HEK293T (cell line): ENCODE data around the gene MEF2D.

Source experiments
- CTCF ChIA-PET: fragments of 350-600 bp; formaldehyde crosslinking; extraction: SDS; loops from one replicate; lab custom pipeline; 2021; ENCODE audit warnings: antibody characterized with exemption, inconsistent platforms; lab: Yijun Ruan, JAX
- POLR2A ChIA-PET: fragments of 350-600 bp; formaldehyde crosslinking; extraction: SDS; loops from one replicate; lab custom pipeline; 2020; ENCODE audit warnings: antibody characterized with exemption, inconsistent platforms; lab: Yijun Ruan, JAX
- DNase-seq: peaks from one replicate; pipeline ENCODE4 v3.0.0; 2012; ENCODE audit warnings: mixed read lengths; ENCODE audit errors: extremely low spot score
- ARNT ChIP-seq: fragments of 450-650 bp; IDR thresholded peaks from 2 replicates; pipeline ENCODE4 v1.6.1; 2017; ENCODE audit warnings: mild to moderate bottlenecking
- BHLHE40 ChIP-seq: fragments of 450-650 bp; IDR thresholded peaks from 2 replicates; pipeline ENCODE4 v1.6.1; 2016; ENCODE audit warnings: mild to moderate bottlenecking, moderate library complexity, borderline replicate concordance
- CTBP1 ChIP-seq: fragments of 450-650 bp; IDR thresholded peaks from 2 replicates; pipeline ENCODE4 v1.6.1; 2016; ENCODE audit warnings: borderline replicate concordance
- ELF4 ChIP-seq: fragments of 450-650 bp; IDR thresholded peaks from 2 replicates; pipeline ENCODE4 v1.6.1; 2017; ENCODE audit warnings: antibody characterized with exemption
- FOXA1 ChIP-seq: fragments of 450-650 bp; IDR thresholded peaks from 2 replicates; pipeline ENCODE4 v1.6.1; 2016; ENCODE audit warnings: mild to moderate bottlenecking
- FOXK2 ChIP-seq: fragments of 450-650 bp; IDR thresholded peaks from 2 replicates; pipeline ENCODE4 v1.6.1; 2016; ENCODE audit warnings: mild to moderate bottlenecking
- FOXM1 ChIP-seq: fragments of 450-650 bp; IDR thresholded peaks from 2 replicates; pipeline ENCODE4 v1.6.1; 2017; ENCODE audit warnings: mild to moderate bottlenecking, borderline replicate concordance
- HDGF ChIP-seq: fragments of 450-650 bp; IDR thresholded peaks from 2 replicates; pipeline ENCODE4 v1.6.1; 2017; ENCODE audit warnings: antibody characterized with exemption, borderline replicate concordance
- L3MBTL2 ChIP-seq: fragments of 450-650 bp; conservative IDR thresholded peaks from 2 replicates; pipeline ENCODE4 v1.6.1; 2016; ENCODE audit warnings: mild to moderate bottlenecking
- LEF1 ChIP-seq: fragments of 450-650 bp; IDR thresholded peaks from 2 replicates; pipeline ENCODE4 v1.6.1; 2017; ENCODE audit warnings: mild to moderate bottlenecking, borderline replicate concordance
- NFRKB ChIP-seq: fragments of 450-650 bp; IDR thresholded peaks from 2 replicates; pipeline ENCODE4 v1.6.1; 2016; ENCODE audit warnings: mild to moderate bottlenecking, moderate library complexity
- SP1 ChIP-seq: fragments of 450-650 bp; IDR thresholded peaks from 2 replicates; pipeline ENCODE4 v1.6.1; 2017
- SUZ12 ChIP-seq: fragments of 450-650 bp; IDR thresholded peaks from 2 replicates; pipeline ENCODE4 v1.6.1; 2016; ENCODE audit warnings: mild to moderate bottlenecking
- TARDBP ChIP-seq: fragments of 450-650 bp; IDR thresholded peaks from 2 replicates; pipeline ENCODE4 v1.6.1; 2016
- ZNF384 ChIP-seq: fragments of 450-650 bp; IDR thresholded peaks from 2 replicates; pipeline ENCODE4 v1.6.1; 2016
- TF ChIP-seq, protein P1 (sequence below): fragments of 450-650 bp; IDR thresholded peaks from 2 replicates; pipeline ENCODE4 v1.6.1; 2016

MEF2D gene

DNA sequence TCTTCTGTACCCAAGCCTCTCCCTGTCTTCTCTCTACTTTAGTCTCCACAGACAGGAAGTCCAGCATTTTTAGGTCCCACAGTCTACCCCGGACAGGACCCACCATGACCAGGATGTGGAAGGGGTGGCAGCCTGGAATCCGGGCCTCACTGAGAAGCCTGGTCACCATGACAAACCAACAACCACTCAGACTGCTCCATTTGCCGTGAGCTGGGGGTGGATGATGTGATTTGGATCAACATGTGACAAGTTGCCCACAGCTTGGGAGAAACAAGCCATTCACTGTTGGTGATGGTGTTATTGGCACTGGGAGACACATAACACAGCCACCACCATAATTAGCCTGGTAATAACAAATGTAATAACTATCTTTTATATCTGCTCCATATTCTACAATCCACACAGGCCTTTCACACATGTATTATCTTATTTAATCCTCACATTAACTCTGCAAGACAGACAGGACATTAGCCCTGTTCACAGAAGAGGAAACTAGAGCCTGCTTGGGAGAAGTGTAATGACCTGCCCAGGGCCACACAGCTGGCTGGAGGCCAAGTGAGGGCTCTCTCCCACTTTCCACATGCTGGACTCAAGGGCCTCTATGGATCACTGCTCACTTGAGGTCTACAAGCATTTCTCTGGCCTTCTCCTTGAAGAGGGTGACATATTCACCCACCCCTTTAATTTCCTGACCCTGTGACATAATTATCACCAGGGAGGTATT, 22.9 kb downstream of the MEF2D start:
- no peak for DNase-seq
- ChIA-PET POLR2A (no interaction called here), CTCF (no interaction called here)
- TF ChIP-seq ARNT = no peak
- no peak for TF ChIP-seq HDGF
- TF ChIP-seq ELF4 = no peak
- no peak for TF ChIP-seq SUZ12
- TF ChIP-seq TARDBP = no peak
- TF ChIP-seq FOXM1 = no peak
- no peak for TF ChIP-seq CTBP1
- no peak for TF ChIP-seq FOXK2
- TF ChIP-seq SP1 = no peak
- no peak for TF ChIP-seq L3MBTL2
- TF ChIP-seq FOXA1 = no peak
- no peak for TF ChIP-seq NFRKB
- no peak for TF ChIP-seq ZNF384
- TF ChIP-seq, protein P1, sequence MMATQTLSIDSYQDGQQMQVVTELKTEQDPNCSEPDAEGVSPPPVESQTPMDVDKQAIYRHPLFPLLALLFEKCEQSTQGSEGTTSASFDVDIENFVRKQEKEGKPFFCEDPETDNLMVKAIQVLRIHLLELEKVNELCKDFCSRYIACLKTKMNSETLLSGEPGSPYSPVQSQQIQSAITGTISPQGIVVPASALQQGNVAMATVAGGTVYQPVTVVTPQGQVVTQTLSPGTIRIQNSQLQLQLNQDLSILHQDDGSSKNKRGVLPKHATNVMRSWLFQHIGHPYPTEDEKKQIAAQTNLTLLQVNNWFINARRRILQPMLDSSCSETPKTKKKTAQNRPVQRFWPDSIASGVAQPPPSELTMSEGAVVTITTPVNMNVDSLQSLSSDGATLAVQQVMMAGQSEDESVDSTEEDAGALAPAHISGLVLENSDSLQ = no peak
- no peak for TF ChIP-seq LEF1

GRCh38 chr1:156476501-156477298, 23.9 kb downstream of the MEF2D start:
- ChIA-PET CTCF (no interaction called here), POLR2A (interaction anchor here (1.1 kb wide), 1 partner anchor 19 kb away, joined by 4 read pairs; no protein-coding TSS in a partner anchor)
- TF ChIP-seq HDGF = no peak
- TF ChIP-seq, protein P1 = no peak
- TF ChIP-seq ZNF384 = no peak
- TF ChIP-seq FOXM1 = no peak
- TF ChIP-seq CTBP1 = no peak
- no peak for TF ChIP-seq FOXA1
- TF ChIP-seq BHLHE40 = no peak
- no peak for TF ChIP-seq SP1
- no peak for TF ChIP-seq NFRKB
- no peak for TF ChIP-seq TARDBP
- no peak for TF ChIP-seq L3MBTL2
- TF ChIP-seq ELF4 = no peak
- no peak for TF ChIP-seq ARNT
- TF ChIP-seq SUZ12 = no peak
- no peak for TF ChIP-seq FOXK2
- DNase-seq = no peak

GRCh38 chr1:156475568-156476500, 24.7 kb downstream of the MEF2D start:
- POLR2A ChIA-PET = interaction anchor here (1.1 to 1.2 kb wide), 2 partner anchors 19 to 25 kb away, joined by 3 to 4 read pairs; partner anchors contain the start of gene MEF2D
- CTCF ChIA-PET = no interaction called here

GRCh38 chr1:156474966-156475365, 25.6 kb downstream of the MEF2D start:
- CTCF ChIA-PET = no interaction called here
- DNase-seq = no peak
- POLR2A ChIA-PET = interaction anchor here (0.6 to 1.2 kb wide), 2 partner anchors 26 kb away, joined by 3 read pairs; partner anchors contain the start of gene MEF2D
- TF ChIP-seq HDGF = no peak
- TF ChIP-seq, protein P1 = no peak
- TF ChIP-seq FOXA1 = no peak
- no peak for TF ChIP-seq SUZ12
- no peak for TF ChIP-seq LEF1

More at GRCh38 chr1:156475568-156476500, 24.7 kb downstream of the MEF2D start:
- DNase-seq = no peak
- TF ChIP-seq ZNF384 (no peak), SP1 (no peak), FOXK2 (no peak), FOXM1 (no peak), SUZ12 (no peak), ARNT (no peak), CTBP1 (no peak), ELF4 (no peak), TARDBP (no peak), L3MBTL2 (no peak), HDGF (no peak), BHLHE40 (no peak)
- TF ChIP-seq, protein P1 = no peak
